ENCODE measurements around the gene MICAL2. TPM values are rescaled to one million over a fixed set of nuclear protein-coding genes. Genes with fewer than 3 reads are reported as not detected.

The MICAL2 gene
- total and polyA plus RNA-seq, 2 donors (not counting 3 experiments of a cell fraction or from before 2014, with no cell fraction given): 67.6 to 200 TPM

DNA sequence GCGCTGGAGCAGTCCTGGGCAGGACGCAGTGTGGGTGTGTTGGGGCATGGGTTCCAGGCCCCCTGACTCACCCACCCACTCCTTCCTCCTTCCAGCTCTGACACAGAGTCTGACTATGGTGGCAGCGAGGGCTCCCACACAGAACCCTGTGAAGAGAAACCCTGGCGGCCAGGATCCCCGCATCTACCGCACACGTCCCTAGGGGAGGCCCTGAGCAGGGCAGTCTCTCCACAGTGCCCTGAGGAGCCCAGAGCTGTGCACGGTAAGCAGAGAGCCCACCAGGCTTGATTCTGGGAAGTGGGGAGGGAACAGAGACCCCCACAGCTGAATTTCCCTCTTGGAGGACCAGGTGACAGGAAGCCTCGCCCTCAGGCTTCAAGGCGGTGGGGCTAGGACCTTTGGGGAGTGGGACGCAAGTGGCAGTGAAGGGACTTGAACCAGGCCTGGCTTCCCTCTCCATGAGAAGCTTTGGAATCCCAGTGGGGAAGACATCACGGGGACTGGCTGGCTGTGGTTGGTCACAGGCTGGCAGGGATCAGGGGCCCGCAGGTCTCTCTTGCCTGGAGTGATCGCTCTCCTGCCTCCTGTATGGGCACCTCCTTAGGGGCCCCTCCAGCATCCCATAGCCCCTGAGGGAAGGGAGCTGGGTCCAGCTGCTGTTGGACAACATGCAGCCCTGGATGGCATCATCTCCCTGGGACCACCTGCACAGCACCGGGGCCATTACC lies 170.6 kb downstream of the MICAL2 start:
- CTCF ChIA-PET: interaction anchor here (0.7 to 7.9 kb wide), 36 partner anchors 11 to 1253 kb away, joined by 3 to 219 read pairs (median 6); partner anchors contain the start of gene MICAL2
- Histone ChIP-seq H3K36me3 (ENCODE audit: control insufficient read depth in 2 of 2, extremely low read depth in 1 of 2, insufficient read depth in 2 of 2, low read length in 2 of 2) (no peaks in the 10 kb centered on the region), H2AFZ (ENCODE audit: low read depth, low read length) (no peak overlapping the region), H3K4me1 (ENCODE audit: control insufficient read depth, extremely low read depth, insufficient read depth, low read length) (peaks cover 18% of the 10 kb centered on the region), H3K9ac (replicated peaks; ENCODE audit: extremely low read depth, insufficient read depth, low read length) (no peak overlapping the region), H3K9me3 (replicated peaks; ENCODE audit: control insufficient read depth, insufficient read depth, low read length) (no peaks in the 10 kb centered on the region), H3K79me2 (ENCODE audit: control insufficient read depth, insufficient read depth, low read length) (no peaks in the 10 kb centered on the region), H4K20me1 (replicated peaks; ENCODE audit: control insufficient read depth, extremely low read depth, insufficient read depth, low read length) (no peaks in the 10 kb centered on the region), H3K27me3 (ENCODE audit: control insufficient read depth in 2 of 2, insufficient read depth in 2 of 2, low read length in 2 of 2) (no peaks in the 10 kb centered on the region), H3K9me1 (replicated peaks; ENCODE audit: control insufficient read depth, extremely low read depth, insufficient read depth, low read length) (no peaks in the 10 kb centered on the region), H3K4me3 (replicated peaks in 1 of 3; ENCODE audit: insufficient read depth in 1 of 3, low read depth in 1 of 3, low read length in 3 of 3) (no peak overlapping the region), H3K27ac (ENCODE audit: insufficient read depth, low read depth, low read length) (no peak overlapping the region), H3K4me2 (ENCODE audit: insufficient read depth, low read length) (no peak overlapping the region)
- no peak for DNase-seq (ENCODE audit: low read depth, low spot score)
- POLR2A ChIA-PET: no interaction called here
- no peak for FAIRE-seq
- BruUV-seq (replicated peaks): no TSS peak
- intact Hi-C loops (cut with micrococcal nuclease) (loop anchor here (1.0 to 5.0 kb wide), 5 partner anchors 41 to 1254 kb away; no protein-coding TSS in a partner anchor), dilution Hi-C loops (cut with MboI; ENCODE audit: extremely low pct_ligation_motif_present, low sequenced_read_pairs) (no loop called here)
- TF ChIP-seq, protein P1, sequence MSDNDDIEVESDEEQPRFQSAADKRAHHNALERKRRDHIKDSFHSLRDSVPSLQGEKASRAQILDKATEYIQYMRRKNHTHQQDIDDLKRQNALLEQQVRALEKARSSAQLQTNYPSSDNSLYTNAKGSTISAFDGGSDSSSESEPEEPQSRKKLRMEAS (IDR thresholded peaks at IDR 0.05; ENCODE audit: insufficient read depth, insufficient read length): no peak
- TF ChIP-seq POLR2AphosphoS5 (IDR thresholded peaks at IDR 0.05; ENCODE audit: insufficient read depth, low read depth, low read length) (no peak), EZH2 (IDR thresholded peaks at IDR 0.05; ENCODE audit: borderline replicate concordance, low read depth, low read length, severe bottlenecking) (no peak), GATA2 (IDR thresholded peaks at IDR 0.05; ENCODE audit: insufficient read depth, insufficient read length, low read depth, low read length) (no peak), JUN (IDR thresholded peaks at IDR 0.05; ENCODE audit: borderline replicate concordance, insufficient read depth, insufficient read length, low read depth) (no peak), MYC (IDR thresholded peaks at IDR 0.05; ENCODE audit: low read depth, low read length) (no peak), POLR2A (IDR thresholded peaks at IDR 0.05; ENCODE audit: low read depth, low read length) (no peak), FOS (IDR thresholded peaks at IDR 0.05; ENCODE audit: borderline replicate concordance, insufficient read depth, low read length) (no peak)
- TF ChIP-seq, protein P2, sequence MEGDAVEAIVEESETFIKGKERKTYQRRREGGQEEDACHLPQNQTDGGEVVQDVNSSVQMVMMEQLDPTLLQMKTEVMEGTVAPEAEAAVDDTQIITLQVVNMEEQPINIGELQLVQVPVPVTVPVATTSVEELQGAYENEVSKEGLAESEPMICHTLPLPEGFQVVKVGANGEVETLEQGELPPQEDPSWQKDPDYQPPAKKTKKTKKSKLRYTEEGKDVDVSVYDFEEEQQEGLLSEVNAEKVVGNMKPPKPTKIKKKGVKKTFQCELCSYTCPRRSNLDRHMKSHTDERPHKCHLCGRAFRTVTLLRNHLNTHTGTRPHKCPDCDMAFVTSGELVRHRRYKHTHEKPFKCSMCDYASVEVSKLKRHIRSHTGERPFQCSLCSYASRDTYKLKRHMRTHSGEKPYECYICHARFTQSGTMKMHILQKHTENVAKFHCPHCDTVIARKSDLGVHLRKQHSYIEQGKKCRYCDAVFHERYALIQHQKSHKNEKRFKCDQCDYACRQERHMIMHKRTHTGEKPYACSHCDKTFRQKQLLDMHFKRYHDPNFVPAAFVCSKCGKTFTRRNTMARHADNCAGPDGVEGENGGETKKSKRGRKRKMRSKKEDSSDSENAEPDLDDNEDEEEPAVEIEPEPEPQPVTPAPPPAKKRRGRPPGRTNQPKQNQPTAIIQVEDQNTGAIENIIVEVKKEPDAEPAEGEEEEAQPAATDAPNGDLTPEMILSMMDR (IDR thresholded peaks at IDR 0.05; ENCODE audit: extremely low read depth in 1 of 2, insufficient read depth in 1 of 2, low read depth in 1 of 2, low read length in 2 of 2): no peak

Measured in endothelial cell of umbilical vein (primary cell).